Ovary (tissue), 9 donors: ENCODE results near the gene SLC25A1. TPM values are rescaled to one million over a fixed set of nuclear protein-coding genes. Genes with fewer than 3 reads are reported as not detected.

Experiments
- DNase-seq, 5 donors: peaks; one replicate each; pipeline ENCODE4 v3.0.0-alpha.2; 2019 to 2020
- H3K27ac ChIP-seq, 2 donors: fragments of 200-600 bp; one replicate each; pipeline versions ENCODE4 v1.5.1 to v1.8.0; 2019 to 2022
- H3K27me3 ChIP-seq: fragments of 200-600 bp; one replicate; pipeline ENCODE4 v1.8.0; 2022
- H3K36me3 ChIP-seq: fragments of 200-600 bp; sonication (generic); one replicate; pipeline ENCODE4 v1.5.1; 2019
- H3K4me1 ChIP-seq: one replicate; pipeline ENCODE4 v1.8.1; 2013; ENCODE audit warnings: mild to moderate bottlenecking, moderate library complexity; ENCODE audit not compliant: insufficient read depth
- H3K4me3 ChIP-seq: fragments of 200-600 bp; sonication (generic); one replicate; pipeline ENCODE4 v1.5.1; 2017
- H3K9me3 ChIP-seq, 2 donors: fragments of 200-600 bp in 1 of 2; sonication (generic) in 1 of 2; one replicate each; pipeline versions ENCODE4 v1.5.1 to v1.8.1; 2013 to 2019; ENCODE audit warnings: mild to moderate bottlenecking in 1 of 2, moderate library complexity in 1 of 2
- CTCF ChIP-seq, 3 donors: fragments of 450-650 bp in 2 of 3; fragments of 200-600 bp in 1 of 3; IDR thresholded peaks; one replicate each; pipeline versions ENCODE4 v1.5.1 to v1.8.0; 2016 to 2022; ENCODE audit warnings: antibody characterized with exemption in 3 of 3, mild to moderate bottlenecking in 1 of 3
- EP300 ChIP-seq: sonication (generic); formaldehyde crosslinking; IDR thresholded peaks from one replicate; pipeline ENCODE4 v1.6.1; 2017; ENCODE audit warnings: antibody characterized with exemption
- POLR2A ChIP-seq: fragments of 450-650 bp; IDR thresholded peaks from one replicate; pipeline ENCODE4 v1.6.1; 2017; ENCODE audit warnings: antibody characterized with exemption, mild to moderate bottlenecking, moderate library complexity
- WGBS, 3 donors: extraction: QIAGEN DNeasy Blood & Tissue Kit in 1 of 3; methylation state at CpG; one replicate each; pipeline versions ENCODE4 v1.1.5 to v1.1.7; 2013 to 2017; 5-methylcytosine and 5-hydroxymethylcytosine counted together
- intact Hi-C, 4 donors: fragments of 100-400 bp; cut with DNase I; formaldehyde crosslinking; loops; one replicate each; pipeline versions ENCODE4 v1.11.0 to v1.15.1; 2022 to 2023
- polyA plus RNA-seq, 2 donors: library from polyadenylated mRNA; stranded (reverse); fragments of 200-250 nt in 1 of 2; fragments of 350-450 nt in 1 of 2; fragmentation: Illumina TruSeq in 1 of 2; extraction: RNeasy Lipid Tissue Mini Kit (QIAGEN cat#74804) in 1 of 2; gene quantifications; one replicate each; pipeline ENCODE4 v1.2.3, GENCODE V29; 2013 to 2014
- total RNA-seq, 7 donors: library from RNA; depleted of rRNA in 2 of 7; stranded (reverse); fragments of >200 nt in 2 of 7; fragmentation: NEBNext Ultra II Directional in 3 of 7; extraction: Animal tissue kit (Norgen Biotek cat#: 25700) in 3 of 7; gene quantifications; one replicate each; pipeline versions ENCODE4 v1.1.0 to v1.2.4, GENCODE V29; 2016 to 2023
- donor health status: DM: no; HTN: no; CAD: no; lungs with moderate emphysema.
- donor health status: DM: no; HTN: no; CAD: no.
- donor health status: Bipolar disorder and iron deficiency.
- donor health status: DM: yes; HTN: yes; CAD: no.
- donor health status: DM: no; HTN: no; CAD: no.
- donor health status: DM: yes; HTN: yes; CAD: no.

Gene SLC25A1
- total and polyA plus RNA-seq, 9 donors, result 15.8 to 90.7 (median 63.9) TPM

DNA sequence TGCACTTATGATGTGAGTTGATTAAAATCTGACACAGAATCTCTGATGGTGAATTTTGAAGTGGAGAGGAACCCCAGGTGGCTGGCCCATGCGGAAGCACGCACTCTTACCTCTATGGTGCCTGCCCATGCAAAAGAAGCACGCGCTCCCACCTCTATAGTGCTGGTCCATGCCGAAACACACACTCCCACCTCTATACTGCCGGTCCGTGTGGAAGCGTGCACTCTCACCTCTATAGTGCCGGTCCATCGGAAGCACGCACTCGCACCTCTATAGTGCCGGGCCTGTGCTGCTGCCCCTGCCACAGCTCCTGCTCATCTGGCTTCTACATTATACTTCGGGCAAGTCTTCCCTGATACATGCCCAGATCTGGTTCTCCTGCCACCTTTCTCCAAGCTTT lies 36.8 kb upstream of the SLC25A1 start:
- Histone ChIP-seq H3K4me3 (no peak overlapping the region), H3K4me1 (no peaks in the 10 kb centered on the region), H3K9me3 (no peaks in the 10 kb centered on the region), H3K27ac (no peak overlapping the region), H3K36me3 (no peaks in the 10 kb centered on the region), H3K27me3 (no peaks in the 10 kb centered on the region)
- WGBS, 3 donors, result 93 to 98% (median 95%) methylated on average over 14 of the region's 14 CpGs
- no peak for DNase-seq
- intact Hi-C loops, result no loop called here
- TF ChIP-seq CTCF (IDR thresholded peaks at IDR 0.05) (no peak), EP300 (no peak), POLR2A (no peak)

DNA sequence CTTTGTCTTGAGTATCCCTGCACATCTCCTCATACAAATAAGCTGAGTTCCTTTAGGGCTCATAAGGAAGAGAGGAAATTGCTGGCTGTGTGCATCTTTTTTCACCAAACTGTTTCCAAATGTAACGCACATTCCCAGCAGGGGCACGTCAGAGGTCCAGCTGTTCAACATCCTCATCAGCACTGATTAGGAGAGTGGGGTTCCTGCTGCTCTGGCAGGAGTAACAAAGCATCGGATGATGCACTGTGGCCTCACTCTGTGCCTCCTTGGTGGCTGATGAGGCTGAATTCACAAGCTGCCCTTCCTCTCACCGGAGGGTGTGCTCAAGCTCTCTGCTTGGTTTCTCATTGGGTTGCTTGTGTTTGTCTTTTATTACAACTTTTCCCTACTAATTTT lies 35.5 kb upstream of the SLC25A1 start:
- Histone ChIP-seq H3K4me3 (no peak overlapping the region), H3K27me3 (no peaks in the 10 kb centered on the region), H3K36me3 (no peaks in the 10 kb centered on the region), H3K9me3 (no peaks in the 10 kb centered on the region), H3K4me1 (no peaks in the 10 kb centered on the region), H3K27ac (no peak overlapping the region)
- no peak for DNase-seq
- intact Hi-C loops, result no loop called here
- WGBS, 3 donors, result 25 to 39% (median 33%) methylated on average over 4 of the region's 4 CpGs
- TF ChIP-seq POLR2A (no peak), EP300 (no peak), CTCF (IDR thresholded peaks at IDR 0.05) (no peak)

DNA sequence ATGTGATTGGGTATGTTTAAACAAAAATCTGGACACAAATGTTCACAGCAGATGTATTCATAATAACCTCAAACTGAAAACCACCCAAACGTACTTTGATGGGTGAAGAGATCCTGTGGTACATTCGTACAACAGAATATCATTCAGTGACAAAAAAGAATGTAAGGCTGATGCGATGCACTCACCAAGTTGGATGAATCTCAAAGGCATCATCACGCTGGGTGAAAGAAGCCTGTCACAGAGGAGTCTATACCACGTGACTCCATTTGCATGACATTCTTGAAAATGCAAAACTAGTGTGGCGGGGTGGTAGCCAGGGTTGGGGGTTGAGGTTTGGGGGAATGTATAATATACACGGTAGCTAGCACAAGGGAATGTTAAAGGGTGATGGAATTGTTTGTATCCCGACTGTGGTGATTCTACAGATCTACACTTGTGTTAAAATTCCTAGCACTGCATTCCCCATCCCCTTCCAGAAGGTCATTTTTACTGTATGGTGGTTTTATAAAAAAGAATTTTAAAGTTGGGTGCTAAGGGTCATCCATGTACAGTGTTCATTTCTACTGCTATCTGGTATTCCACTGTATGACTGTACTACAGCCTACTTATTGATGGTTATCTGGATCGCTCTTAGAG lies 35.0 kb upstream of the SLC25A1 start:
- TF ChIP-seq EP300, result no peak
- no peak for TF ChIP-seq CTCF (IDR thresholded peaks at IDR 0.05)
- TF ChIP-seq POLR2A, result no peak
- intact Hi-C loops, result no loop called here

DNA sequence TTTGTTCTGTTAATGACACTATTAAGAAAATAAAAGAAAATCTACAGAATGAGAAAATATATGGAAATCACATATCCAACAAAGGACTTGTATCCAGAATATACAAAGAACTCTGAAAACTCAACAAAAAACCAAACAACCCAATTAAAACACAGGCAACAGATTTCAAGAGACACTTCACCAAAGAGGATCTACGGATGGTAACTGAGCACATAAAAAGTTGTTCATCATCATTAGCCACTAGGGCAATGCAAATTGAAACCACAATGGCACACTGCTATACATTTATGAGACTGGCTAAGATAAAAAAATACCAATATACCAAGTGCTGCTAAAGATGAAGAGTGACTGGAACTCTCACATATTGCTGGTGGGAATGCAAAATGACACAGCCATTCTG lies 34.5 kb upstream of the SLC25A1 start:
- 81 to 86% (median 82%) methylated on average over 1 of the region's 1 CpG for WGBS, 3 donors
- intact Hi-C loops, result no loop called here
- no peaks in the 10 kb centered on the region for H3K4me1 ChIP-seq

More for the DNA sequence above, 35.0 kb upstream of the SLC25A1 start:
- no peak overlapping the region for H3K4me3 ChIP-seq
- no peaks in the 10 kb centered on the region for H3K27me3 ChIP-seq
- H3K9me3 ChIP-seq, result no peaks in the 10 kb centered on the region
- no peaks in the 10 kb centered on the region for H3K36me3 ChIP-seq
- no peak for DNase-seq
- no peaks in the 10 kb centered on the region for H3K4me1 ChIP-seq
- WGBS, 3 donors, result 72 to 81% (median 76%) methylated on average over 9 of the region's 9 CpGs
- H3K27ac ChIP-seq, result no peak overlapping the region

More for the DNA sequence above, 34.5 kb upstream of the SLC25A1 start:
- Histone ChIP-seq H3K27ac (no peak overlapping the region), H3K4me3 (no peak overlapping the region), H3K9me3 (no peaks in the 10 kb centered on the region), H3K27me3 (no peaks in the 10 kb centered on the region), H3K36me3 (no peaks in the 10 kb centered on the region)
- no peak for TF ChIP-seq EP300
- no peak for TF ChIP-seq POLR2A
- TF ChIP-seq CTCF (IDR thresholded peaks at IDR 0.05), result no peak
- DNase-seq, result no peak
